DOHH2 (cell line): Measurements from ENCODE around the gene ONECUT3.

ENCODE experiments used
- H3F3A ChIP-seq: fragments of 200-600 bp; sonication (generic), shearing (Covaris generic); 2 replicates; pipeline ENCODE4 v1.6.0; 2016; ENCODE audit warnings: antibody characterized with exemption, mild to moderate bottlenecking; ENCODE audit not compliant: control insufficient read depth, insufficient read depth
- H3K27ac ChIP-seq: fragments of 200-600 bp; sonication (generic); 2 replicates; pipeline ENCODE4 v1.5.1; 2014; ENCODE audit warnings: low read depth, mild to moderate bottlenecking, low read length, moderate library complexity
- H3K27me3 ChIP-seq: fragments of 200-600 bp; sonication (generic); 2 replicates; pipeline ENCODE4 v1.6.1; 2014; ENCODE audit warnings: mild to moderate bottlenecking, low read length, mixed read lengths; ENCODE audit not compliant: control insufficient read depth
- H3K36me3 ChIP-seq: fragments of 200-600 bp; sonication (generic); 2 replicates; pipeline ENCODE4 v1.6.1; 2014; ENCODE audit warnings: mild to moderate bottlenecking, low read length, moderate library complexity, mixed read lengths; ENCODE audit not compliant: control insufficient read depth
- H3K4me1 ChIP-seq: fragments of 200-600 bp; sonication (generic); 2 replicates; pipeline ENCODE4 v1.6.1; 2014; ENCODE audit warnings: mild to moderate bottlenecking, low read length, mixed read lengths; ENCODE audit not compliant: control insufficient read depth
- H3K4me2 ChIP-seq: fragments of 200-600 bp; sonication (generic); 2 replicates; pipeline ENCODE4 v1.6.0; 2014; ENCODE audit warnings: mild to moderate bottlenecking, low read length, moderate library complexity
- H3K4me3 ChIP-seq: fragments of 200-600 bp; sonication (generic); 2 replicates; pipeline ENCODE4 v1.5.1; 2014; ENCODE audit warnings: mild to moderate bottlenecking, low read length, mixed read lengths
- H3K79me2 ChIP-seq: fragments of 200-600 bp; sonication (generic); 2 replicates; pipeline ENCODE4 v1.6.1; 2014; ENCODE audit warnings: mild to moderate bottlenecking, low read length, mixed read lengths; ENCODE audit not compliant: control insufficient read depth
- H3K9me2 ChIP-seq: fragments of 200-600 bp; sonication (generic); replicated peaks from 2 replicates; pipeline ENCODE4 v1.6.1; 2014; ENCODE audit warnings: mild to moderate bottlenecking, low read length, mixed read lengths; ENCODE audit not compliant: control insufficient read depth
- H3K9me3 ChIP-seq: fragments of 200-600 bp; sonication (generic); 2 replicates; pipeline ENCODE4 v1.6.1; 2014; ENCODE audit warnings: antibody characterized with exemption, low read length, mixed read lengths; ENCODE audit not compliant: control insufficient read depth, insufficient read depth
- H4K20me1 ChIP-seq: fragments of 200-600 bp; sonication (generic); 2 replicates; pipeline ENCODE4 v1.6.0; 2014; ENCODE audit warnings: low read depth, mild to moderate bottlenecking, antibody characterized with exemption, low read length, moderate library complexity; ENCODE audit not compliant: control insufficient read depth, insufficient read depth
- EZH2phosphoT487 ChIP-seq: fragments of 200-600 bp; sonication (generic); IDR thresholded peaks from 2 replicates; pipeline ENCODE4 v1.6.1; 2017; ENCODE audit warnings: borderline replicate concordance, mild to moderate bottlenecking, antibody characterized with exemption, low read length, moderate library complexity, mixed read lengths
- TF ChIP-seq, protein P1 (sequence below): fragments of 200-600 bp; sonication (generic); IDR thresholded peaks from one replicate; pipeline ENCODE4 v1.5.1; 2014; ENCODE audit warnings: antibody characterized with exemption, mild to moderate bottlenecking, low read depth, low read length; ENCODE audit not compliant: poor library complexity, severe bottlenecking

ONECUT3 gene

DNA sequence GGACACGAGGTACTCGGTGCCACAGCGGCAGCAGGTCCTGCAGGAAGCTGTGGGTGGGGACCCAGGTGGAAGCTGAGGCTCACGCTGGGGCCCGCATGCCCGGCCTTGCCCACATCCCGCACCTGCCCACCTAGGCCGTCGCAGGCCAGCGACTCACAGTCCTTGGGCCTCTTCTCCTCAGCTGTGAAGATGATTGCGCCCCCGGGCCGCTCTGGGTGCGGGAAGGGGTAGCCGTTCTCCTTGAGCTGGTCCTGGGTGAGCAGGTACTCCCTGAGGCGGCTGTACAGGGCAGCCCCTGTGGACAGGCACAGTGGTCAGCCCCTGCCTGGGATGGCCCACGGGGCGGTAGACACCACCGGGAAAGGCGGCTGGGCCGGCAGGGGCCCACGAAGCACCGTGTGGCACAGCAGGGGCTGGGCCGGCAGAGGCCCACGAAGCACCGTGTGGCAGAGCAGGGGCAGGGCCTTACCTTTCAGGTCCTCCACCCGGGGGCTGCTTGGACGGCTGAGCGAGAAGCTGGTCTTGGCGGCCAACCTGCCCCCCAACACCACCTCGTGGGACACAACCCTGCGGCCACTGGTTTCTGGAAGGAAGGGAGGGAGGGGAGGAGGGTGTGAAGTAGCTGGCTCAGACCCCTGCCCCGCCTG is 65.4 kb downstream of the ONECUT3 start:
- H3K9me3 ChIP-seq: no peaks in the 10 kb centered on the region
- H3K27me3 ChIP-seq: no peaks in the 10 kb centered on the region
- no peak overlapping the region for H3K4me2 ChIP-seq
- TF ChIP-seq, protein P1, sequence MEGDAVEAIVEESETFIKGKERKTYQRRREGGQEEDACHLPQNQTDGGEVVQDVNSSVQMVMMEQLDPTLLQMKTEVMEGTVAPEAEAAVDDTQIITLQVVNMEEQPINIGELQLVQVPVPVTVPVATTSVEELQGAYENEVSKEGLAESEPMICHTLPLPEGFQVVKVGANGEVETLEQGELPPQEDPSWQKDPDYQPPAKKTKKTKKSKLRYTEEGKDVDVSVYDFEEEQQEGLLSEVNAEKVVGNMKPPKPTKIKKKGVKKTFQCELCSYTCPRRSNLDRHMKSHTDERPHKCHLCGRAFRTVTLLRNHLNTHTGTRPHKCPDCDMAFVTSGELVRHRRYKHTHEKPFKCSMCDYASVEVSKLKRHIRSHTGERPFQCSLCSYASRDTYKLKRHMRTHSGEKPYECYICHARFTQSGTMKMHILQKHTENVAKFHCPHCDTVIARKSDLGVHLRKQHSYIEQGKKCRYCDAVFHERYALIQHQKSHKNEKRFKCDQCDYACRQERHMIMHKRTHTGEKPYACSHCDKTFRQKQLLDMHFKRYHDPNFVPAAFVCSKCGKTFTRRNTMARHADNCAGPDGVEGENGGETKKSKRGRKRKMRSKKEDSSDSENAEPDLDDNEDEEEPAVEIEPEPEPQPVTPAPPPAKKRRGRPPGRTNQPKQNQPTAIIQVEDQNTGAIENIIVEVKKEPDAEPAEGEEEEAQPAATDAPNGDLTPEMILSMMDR: no peak
- TF ChIP-seq EZH2phosphoT487: no peak
- H4K20me1 ChIP-seq: no peaks in the 10 kb centered on the region
- peaks cover 68% of the 10 kb centered on the region for H3K36me3 ChIP-seq
- no peak overlapping the region for H3K27ac ChIP-seq
- H3K4me3 ChIP-seq: no peak overlapping the region
- no peaks in the 10 kb centered on the region for H3K79me2 ChIP-seq
- no peaks in the 10 kb centered on the region for H3K9me2 ChIP-seq
- no peaks in the 10 kb centered on the region for H3F3A ChIP-seq
- peaks cover 4% of the 10 kb centered on the region for H3K4me1 ChIP-seq

DNA sequence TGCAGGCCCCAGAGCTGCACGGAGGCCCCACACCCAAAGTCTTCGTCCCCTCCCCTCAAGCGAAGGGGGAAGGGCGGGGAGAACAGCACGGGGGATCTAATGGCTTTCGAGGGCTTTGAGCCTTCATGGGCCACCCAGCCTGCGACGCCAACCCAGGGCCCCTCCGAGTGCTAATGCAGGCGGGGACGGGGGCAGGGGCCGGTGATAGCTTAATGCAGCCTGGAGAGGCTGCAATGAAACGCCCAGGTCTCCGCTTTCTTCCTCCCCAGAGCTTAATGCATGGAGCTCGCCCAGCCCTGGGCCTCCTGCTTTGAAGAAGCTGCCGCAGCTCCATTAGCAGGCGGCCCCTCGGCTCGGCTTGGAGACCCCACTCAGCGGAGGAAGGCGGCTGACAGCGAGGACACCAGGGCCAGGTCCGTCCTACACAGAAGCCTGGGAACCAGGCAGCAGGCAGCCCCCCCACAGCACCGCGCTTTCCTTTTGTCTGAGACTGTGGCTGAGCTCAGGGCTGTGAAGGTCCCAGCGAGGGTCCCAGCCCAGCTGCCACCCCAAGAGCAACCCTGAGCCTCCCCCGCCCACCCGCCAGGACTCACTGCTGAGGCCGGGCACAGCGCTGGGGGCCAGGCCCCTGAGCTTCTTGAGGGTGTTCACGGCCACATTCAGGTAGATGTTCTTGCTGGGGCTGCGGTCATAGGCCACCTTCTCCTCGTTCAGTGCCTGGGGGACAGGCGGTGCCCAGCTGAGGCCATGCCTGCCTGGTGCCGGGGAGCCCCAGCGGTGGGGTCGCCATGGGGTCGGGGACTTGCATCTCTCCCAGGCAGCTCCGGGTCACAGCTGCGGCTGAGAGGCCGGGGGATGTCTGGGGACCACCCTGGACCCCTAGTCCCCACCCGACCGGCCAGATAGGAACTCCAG is 66.3 kb downstream of the ONECUT3 start:
- Histone ChIP-seq H3K4me1 (no peaks in the 10 kb centered on the region), H3K4me2 (no peak overlapping the region), H3K4me3 (no peak overlapping the region), H3K79me2 (peaks cover 4% of the 10 kb centered on the region; the same call in 1 of the 2 replicates), H3K36me3 (peaks cover 76% of the 10 kb centered on the region), H3K9me2 (no peaks in the 10 kb centered on the region), H3K27ac (no peak overlapping the region), H3K27me3 (no peaks in the 10 kb centered on the region), H3F3A (no peaks in the 10 kb centered on the region), H4K20me1 (no peaks in the 10 kb centered on the region), H3K9me3 (no peaks in the 10 kb centered on the region)
- TF ChIP-seq, protein P1: no peak
- no peak for TF ChIP-seq EZH2phosphoT487

- Histone ChIP-seq H3K4me1 (no peaks in the 10 kb centered on the region), H3K36me3 (peaks cover 71% of the 10 kb centered on the region), H3K4me2 (no peak overlapping the region), H3K27me3 (no peaks in the 10 kb centered on the region), H3K79me2 (peaks cover 8% of the 10 kb centered on the region), H3K9me2 (no peaks in the 10 kb centered on the region), H4K20me1 (no peaks in the 10 kb centered on the region), H3K9me3 (no peaks in the 10 kb centered on the region), H3K4me3 (no peak overlapping the region), H3F3A (no peaks in the 10 kb centered on the region), H3K27ac (no peak overlapping the region)
- TF ChIP-seq EZH2phosphoT487: no peak
- TF ChIP-seq, protein P1: no peak
Observed at GRCh38 chr19:1822210-1822609, 68.9 kb downstream of the ONECUT3 start.
